Skeletal muscle tissue (tissue), 4 donors: ENCODE measurements around the gene ACAP3. TPM values are rescaled to one million over a fixed set of nuclear protein-coding genes. Genes with fewer than 3 reads are reported as not detected.
A peak's percentile ranks its signal among the peaks of the same experiment; 100 is the strongest.

Experiments used
- H3K27ac ChIP-seq: one replicate; pipeline ENCODE4 v1.7.0; 2013; ENCODE audit warnings: mild to moderate bottlenecking, low read depth, low read length, inconsistent platforms
- H3K27me3 ChIP-seq, 3 donors: one replicate each; pipeline ENCODE4 v1.7.0; 2013; ENCODE audit warnings: low read length in 3 of 3; ENCODE audit not compliant: control insufficient read depth in 3 of 3, insufficient read depth in 3 of 3
- H3K36me3 ChIP-seq, 3 donors: one replicate each; pipeline ENCODE4 v1.7.0; 2013; ENCODE audit warnings: low read length in 3 of 3; ENCODE audit not compliant: control insufficient read depth in 3 of 3, insufficient read depth in 3 of 3
- H3K4me1 ChIP-seq, 3 donors: one replicate each; pipeline ENCODE4 v1.7.0; 2013; ENCODE audit warnings: low read length in 3 of 3, mild to moderate bottlenecking in 3 of 3; ENCODE audit not compliant: control insufficient read depth in 3 of 3, insufficient read depth in 3 of 3
- H3K4me3 ChIP-seq, 3 donors: one replicate each; pipeline ENCODE4 v1.7.0; 2013; ENCODE audit warnings: low read length in 3 of 3
- H3K9ac ChIP-seq, 3 donors: one replicate each; pipeline ENCODE4 v1.7.0; 2013; ENCODE audit warnings: low read length in 3 of 3, mild to moderate bottlenecking in 3 of 3, moderate library complexity in 2 of 3, low read depth in 1 of 3
- H3K9me3 ChIP-seq, 3 donors: one replicate each; pipeline ENCODE4 v1.7.0; 2013; ENCODE audit warnings: low read length in 3 of 3; ENCODE audit not compliant: control insufficient read depth in 3 of 3
- total RNA-seq: library from RNA; depleted of rRNA; stranded (reverse); fragments of >200 nt; gene quantifications from one replicate; pipeline ENCODE4 v1.2.3, GENCODE V29; 2014
- donor health status: Osteomylitis.

The ACAP3 gene
- total RNA-seq, 1 donor from 2014 or later: 23.5 TPM

DNA sequence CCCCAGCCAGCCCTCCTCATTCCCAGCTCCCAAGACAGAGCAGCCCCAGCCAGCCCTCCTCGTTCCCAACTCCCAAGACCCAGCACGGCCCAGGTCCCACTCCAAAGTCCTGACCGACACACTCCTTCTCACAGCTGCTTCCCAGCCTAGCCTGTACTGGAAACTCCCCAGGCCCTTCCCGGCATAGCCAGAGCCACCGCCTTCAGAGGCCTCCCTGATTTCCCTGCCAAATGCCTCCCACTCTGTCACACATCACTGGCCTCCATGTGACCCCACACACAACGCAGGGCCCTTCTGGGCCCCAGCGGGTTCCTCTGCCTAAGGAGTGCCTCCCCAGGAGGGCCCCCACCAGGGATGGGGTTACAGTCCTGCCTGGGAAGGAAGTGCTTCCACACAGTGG is 36.9 kb downstream of the ACAP3 start:
- Histone ChIP-seq H3K27ac (peak overlapping the region; percentile 30), H3K4me3 (peak overlapping the region; percentile 32 to 52 (median 45))

DNA sequence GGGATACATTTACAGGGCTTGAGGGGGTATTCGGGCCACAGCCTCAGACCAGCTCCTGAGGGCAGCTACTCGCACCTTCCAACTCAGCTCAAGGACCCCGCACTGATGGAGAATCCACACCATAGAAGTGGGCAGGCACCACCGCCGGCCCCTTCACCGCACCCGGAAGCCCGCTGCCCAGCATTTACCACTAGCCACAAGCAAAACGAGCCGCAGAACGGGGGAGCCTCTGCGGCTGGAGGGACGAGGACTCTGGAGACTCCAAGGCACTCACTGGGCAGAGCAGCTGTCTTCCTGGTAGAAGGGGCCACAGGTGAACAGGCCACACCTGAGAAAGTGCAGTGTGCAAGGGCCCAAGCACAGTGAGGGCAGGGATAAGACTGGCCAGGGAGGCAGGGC is 39.4 kb downstream of the ACAP3 start:
- Histone ChIP-seq H3K9ac (no peak overlapping the region), H3K4me3 (no peak overlapping the region), H3K36me3 (peaks cover 10 to 24% (median 20%) of the 10 kb centered on the region in 3 donors), H3K9me3 (no peaks in the 10 kb centered on the region), H3K4me1 (peaks cover 32 to 35% (median 32%) of the 10 kb centered on the region in 3 donors), H3K27ac (no peak overlapping the region), H3K27me3 (no peaks in the 10 kb centered on the region)

More for the DNA sequence above, 36.9 kb downstream of the ACAP3 start:
- Histone ChIP-seq H3K4me1 (peaks cover 38 to 48% (median 40%) of the 10 kb centered on the region in 3 donors), H3K36me3 (peaks cover 3 to 15% (median 12%) of the 10 kb centered on the region in 3 donors), H3K9ac (peak overlapping the region; percentile 36 to 70 (median 36)), H3K27me3 (no peaks in the 10 kb centered on the region), H3K9me3 (no peaks in the 10 kb centered on the region)

DNA sequence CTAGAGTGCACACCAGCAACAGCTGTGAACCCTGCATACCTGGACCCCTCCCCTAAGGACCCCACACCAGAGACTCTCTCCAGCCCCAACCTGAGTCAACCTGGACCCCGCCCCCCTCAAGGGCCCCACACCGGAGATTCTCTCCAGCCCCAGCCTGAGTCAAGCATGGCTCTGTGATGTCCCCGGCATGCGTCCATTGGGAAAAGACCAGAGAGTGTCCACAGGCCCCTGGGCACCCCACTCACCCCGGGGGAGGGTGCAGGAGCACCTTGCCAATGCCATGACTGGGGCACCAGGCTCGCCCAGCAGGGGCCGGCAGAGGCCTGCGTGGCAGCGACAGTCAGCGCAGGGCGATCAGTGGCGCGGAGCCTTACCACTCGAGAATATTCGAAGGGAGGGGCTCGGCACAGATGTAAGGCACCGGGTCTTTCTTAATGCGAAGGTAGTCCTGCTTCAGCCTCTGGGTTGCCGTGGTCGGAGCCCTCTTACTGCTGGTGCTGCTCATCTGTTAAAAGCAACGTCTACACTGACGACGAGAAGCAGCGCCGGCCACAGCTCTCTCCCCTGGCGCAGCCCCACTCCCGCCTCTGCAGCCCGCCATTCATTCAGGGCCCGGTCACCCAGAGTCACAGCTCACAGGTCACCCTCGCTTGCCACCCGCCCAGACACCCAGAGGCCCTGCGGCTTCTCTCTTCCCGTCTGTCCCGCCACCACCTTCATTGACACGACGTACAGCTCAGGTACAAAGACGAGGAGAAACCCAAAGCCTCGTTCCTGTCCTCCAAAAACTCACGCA is 40.0 kb downstream of the ACAP3 start:
- Histone ChIP-seq H3K4me3 (no peak overlapping the region), H3K9me3 (no peaks in the 10 kb centered on the region), H3K36me3 (peaks cover 15 to 30% (median 25%) of the 10 kb centered on the region in 3 donors), H3K9ac (no peak overlapping the region), H3K27me3 (no peaks in the 10 kb centered on the region), H3K27ac (no peak overlapping the region), H3K4me1 (peaks cover 29 to 30% (median 29%) of the 10 kb centered on the region in 3 donors)

- no peaks in the 10 kb centered on the region for H3K27me3 ChIP-seq
- H3K4me3 ChIP-seq: no peak overlapping the region
- H3K36me3 ChIP-seq: peaks cover 37 to 48% (median 45%) of the 10 kb centered on the region in 3 donors
- H3K27ac ChIP-seq: no peak overlapping the region
- peak overlapping the region in 1 of 3 donors; percentile 16 for H3K9ac ChIP-seq
- peaks cover 2 to 3% (median 2%) of the 10 kb centered on the region in 3 donors for H3K4me1 ChIP-seq
- no peaks in the 10 kb centered on the region for H3K9me3 ChIP-seq
Measured at GRCh38 chr1:1264868-1265272, 42.9 kb downstream of the ACAP3 start.

- H3K36me3 ChIP-seq: peaks cover 43 to 54% (median 52%) of the 10 kb centered on the region in 3 donors
- no peak overlapping the region for H3K4me3 ChIP-seq
- H3K9ac ChIP-seq: no peak overlapping the region
- peaks cover 0 to 2% (median 0%) of the 10 kb centered on the region in 3 donors for H3K4me1 ChIP-seq
- H3K27me3 ChIP-seq: no peaks in the 10 kb centered on the region
- no peaks in the 10 kb centered on the region for H3K9me3 ChIP-seq
- H3K27ac ChIP-seq: no peak overlapping the region
Measured at GRCh38 chr1:1264026-1264425, 43.7 kb downstream of the ACAP3 start.

DNA sequence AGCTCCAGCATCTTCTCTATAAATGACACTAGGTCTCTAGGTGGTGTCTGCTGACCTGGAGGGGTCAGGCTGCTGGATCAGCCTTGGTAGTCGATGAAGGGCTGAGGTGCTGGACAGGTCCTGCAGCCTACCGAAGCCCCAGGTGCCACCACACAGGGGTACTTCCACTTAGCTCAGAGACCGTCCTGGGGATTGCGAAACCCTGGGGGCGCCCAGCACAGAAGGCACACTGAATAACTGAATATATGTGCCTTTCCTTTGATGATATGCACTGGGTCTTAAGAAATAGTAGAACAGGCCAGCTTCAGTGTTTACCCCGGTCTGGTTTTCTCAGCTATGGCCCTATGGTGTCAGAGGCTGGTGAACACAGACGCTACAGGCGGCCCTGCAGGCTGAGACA is 45.0 kb downstream of the ACAP3 start:
- Histone ChIP-seq H3K36me3 (peaks cover 46 to 54% (median 54%) of the 10 kb centered on the region in 3 donors), H3K27me3 (no peaks in the 10 kb centered on the region), H3K9me3 (no peaks in the 10 kb centered on the region), H3K4me3 (no peak overlapping the region), H3K27ac (no peak overlapping the region), H3K4me1 (peaks cover 0 to 6% (median 0%) of the 10 kb centered on the region in 3 donors), H3K9ac (no peak overlapping the region)

GRCh38 chr1:1262071-1262470 is 45.7 kb downstream of the ACAP3 start:
- Histone ChIP-seq H3K4me3 (no peak overlapping the region), H3K36me3 (peaks cover 46 to 48% (median 47%) of the 10 kb centered on the region in 3 donors), H3K27ac (no peak overlapping the region), H3K9me3 (no peaks in the 10 kb centered on the region), H3K4me1 (peaks cover 0 to 6% (median 0%) of the 10 kb centered on the region in 3 donors), H3K9ac (no peak overlapping the region), H3K27me3 (no peaks in the 10 kb centered on the region)

DNA sequence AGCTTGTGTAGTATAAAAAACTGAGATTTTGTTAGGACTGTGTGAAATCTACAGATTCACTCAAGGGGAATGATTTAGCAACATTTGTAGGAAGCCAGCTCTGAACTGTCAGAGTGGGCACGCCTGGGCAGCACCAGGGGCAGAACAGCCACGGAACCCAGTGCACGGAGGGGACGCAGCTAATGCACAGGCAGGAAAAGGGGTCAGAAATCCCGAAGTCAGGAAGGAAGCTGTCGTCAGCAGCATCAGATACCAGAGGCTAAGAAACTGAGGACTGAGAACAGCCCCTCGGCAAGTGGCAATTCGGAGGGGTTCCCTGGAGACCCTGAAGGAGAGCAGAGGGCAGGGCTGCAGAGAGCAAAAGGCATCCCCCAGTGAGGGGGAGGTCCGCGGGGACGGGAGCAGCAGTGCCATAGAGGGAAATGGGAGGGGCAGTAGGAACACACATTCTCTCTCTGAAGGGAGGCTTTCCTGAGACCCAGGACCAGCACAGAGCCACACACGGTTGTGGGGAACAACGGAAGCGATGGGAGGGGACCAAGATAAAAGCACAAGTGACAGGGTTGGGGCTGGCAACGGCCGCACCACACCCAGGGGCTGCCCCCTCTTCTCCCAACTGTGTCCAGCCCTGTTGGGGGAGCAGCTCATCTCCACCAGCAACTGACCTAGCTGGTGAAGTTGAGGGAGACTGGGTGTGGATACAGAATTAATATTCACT is 46.7 kb downstream of the ACAP3 start:
- Histone ChIP-seq H3K9ac (no peak overlapping the region), H3K4me3 (no peak overlapping the region), H3K27ac (no peak overlapping the region), H3K27me3 (no peaks in the 10 kb centered on the region), H3K36me3 (peaks cover 48 to 51% (median 50%) of the 10 kb centered on the region in 3 donors), H3K4me1 (peaks cover 0 to 6% (median 0%) of the 10 kb centered on the region in 3 donors), H3K9me3 (no peaks in the 10 kb centered on the region)

DNA sequence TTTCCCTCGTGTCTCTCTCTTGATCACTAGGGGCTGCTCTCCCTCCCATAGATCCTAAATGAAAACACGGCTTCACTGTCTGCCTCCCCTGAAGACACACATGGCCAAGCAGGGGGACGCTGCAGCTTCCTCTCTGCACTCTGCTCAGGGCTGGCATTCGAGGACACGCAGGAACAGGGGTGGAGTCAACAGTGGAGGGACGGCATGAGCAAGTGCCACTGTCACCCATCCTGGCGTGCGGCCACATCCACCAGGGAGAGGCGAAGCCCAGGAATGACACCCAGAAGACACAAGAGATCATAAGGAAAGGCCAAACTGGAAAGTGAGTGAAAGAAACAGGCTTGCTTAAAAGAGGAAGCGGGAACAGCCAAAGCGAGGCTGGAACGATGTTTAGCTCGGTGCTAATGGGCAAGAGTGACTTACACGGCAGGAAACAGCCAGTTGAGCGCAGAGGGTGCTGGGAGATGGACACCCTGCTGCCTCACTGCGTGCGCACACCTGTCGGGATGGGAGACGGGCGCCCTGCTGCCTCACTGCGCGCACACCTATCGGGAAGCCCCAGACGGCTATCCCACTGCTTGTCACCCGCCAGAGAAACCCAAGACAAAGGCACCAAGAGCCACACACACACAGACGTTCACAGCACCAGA is 47.7 kb downstream of the ACAP3 start:
- no peak overlapping the region for H3K4me3 ChIP-seq
- no peaks in the 10 kb centered on the region for H3K27me3 ChIP-seq
- H3K36me3 ChIP-seq: peaks cover 53 to 54% (median 53%) of the 10 kb centered on the region in 3 donors
- peak overlapping the region in 1 of 3 donors; percentile 54 for H3K9ac ChIP-seq
- no peaks in the 10 kb centered on the region for H3K9me3 ChIP-seq
- no peak overlapping the region for H3K27ac ChIP-seq
- peaks cover 0 to 6% (median 0%) of the 10 kb centered on the region in 3 donors for H3K4me1 ChIP-seq
